ENCODE measurements around the gene SUMF1. TPM values are rescaled to one million over a fixed set of nuclear protein-coding genes. Genes with fewer than 3 reads are reported as not detected.

The SUMF1 gene
- total and polyA plus RNA-seq, 2 donors (not counting 1 experiment from before 2014, with no cell fraction given), result 10.3 to 21.2 TPM

DNA sequence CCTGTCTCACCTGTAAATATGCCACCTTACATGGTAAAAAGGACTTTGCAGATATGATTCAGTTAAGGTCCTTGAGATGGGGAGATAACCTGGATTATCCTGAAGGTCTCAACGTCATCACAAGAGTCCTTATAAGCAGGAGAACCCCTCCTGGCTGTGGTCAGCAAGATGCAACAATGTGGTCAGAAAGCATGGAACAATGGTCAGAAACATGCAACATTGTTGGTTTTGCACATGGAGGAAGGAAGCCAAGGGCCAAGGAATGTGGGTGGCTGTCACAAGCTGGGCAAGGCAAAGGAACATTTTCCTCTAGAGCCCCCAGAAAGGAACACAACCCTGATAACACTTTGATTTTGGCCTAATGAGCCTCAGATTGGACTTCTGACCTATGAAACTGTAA, 9.4 kb upstream of the SUMF1 start:
- H3K27ac ChIP-seq (ENCODE audit: low read length in 2 of 2), result no peak overlapping the region
- H3K36me3 ChIP-seq (replicated peaks in 1 of 2; ENCODE audit: control extremely low read depth in 1 of 2, control insufficient read depth in 1 of 2, extremely low read depth in 1 of 2, insufficient read depth in 2 of 2, low read length in 1 of 2), result no peaks in the 10 kb centered on the region
- ChIA-PET POLR2A (interaction anchor here (1.0 kb wide), 1 partner anchor 17 kb away, joined by 3 read pairs; the partner anchor contains the start of gene ITPR1), CTCF (interaction anchor here (1.2 kb wide), 1 partner anchor 17 kb away, joined by 3 read pairs; the partner anchor contains the start of gene ITPR1)
- no peak overlapping the region for H3K27ac Mint-ChIP-seq
- H3K4me3 ChIP-seq (ENCODE audit: control extremely low read depth in 1 of 5, extremely low read depth in 1 of 5, insufficient read depth in 1 of 5, low read depth in 2 of 5, low read length in 4 of 5), result no peak overlapping the region
- peaks cover 10% of the 10 kb centered on the region for H3K79me2 ChIP-seq (ENCODE audit: control insufficient read depth, insufficient read depth, low read length)
- ATAC-seq (ENCODE audit: low read depth), result no peak
- no peaks in the 10 kb centered on the region for H4K20me1 ChIP-seq (ENCODE audit: control insufficient read depth, insufficient read depth, low read length, poor library complexity, severe bottlenecking)
- peaks cover 18 to 21% of the 10 kb centered on the region in 2 donors for H3K4me1 ChIP-seq (ENCODE audit: control insufficient read depth in 2 of 2, insufficient read depth in 2 of 2, low read length in 2 of 2)
- 100% methylated on average over 1 of the region's 1 CpG for WGBS (ENCODE audit: insufficient coverage)
- no peak overlapping the region for H2AFZ ChIP-seq (ENCODE audit: insufficient read depth, low read depth, low read length, poor library complexity, severe bottlenecking)
- no peak overlapping the region for H3K4me3 Mint-ChIP-seq
- H3K9me3 ChIP-seq (ENCODE audit: control extremely low read depth in 1 of 3, control insufficient read depth in 2 of 3, insufficient read depth in 1 of 3, low read length in 2 of 3), result peaks cover 0 to 8% (median 5%) of the 10 kb centered on the region in 3 donors
- H3K9me3 Mint-ChIP-seq (ENCODE audit: insufficient read depth), result no peaks in the 10 kb centered on the region
- no peaks in the 10 kb centered on the region for H3K27me3 Mint-ChIP-seq
- H3K4me1 Mint-ChIP-seq, result peaks cover 14% of the 10 kb centered on the region
- H3K9ac ChIP-seq (ENCODE audit: low read length), result no peak overlapping the region
- no peaks in the 10 kb centered on the region for H3K27me3 ChIP-seq (replicated peaks in 1 of 4; ENCODE audit: control extremely low read depth in 1 of 4, control insufficient read depth in 3 of 4, insufficient read depth in 4 of 4, low read length in 3 of 4)
- H3K4me2 ChIP-seq (replicated peaks; ENCODE audit: low read depth, low read length, poor library complexity, severe bottlenecking), result no peak overlapping the region
- intact Hi-C loops (cut with micrococcal nuclease), result no loop called here
- TF ChIP-seq, protein P1, sequence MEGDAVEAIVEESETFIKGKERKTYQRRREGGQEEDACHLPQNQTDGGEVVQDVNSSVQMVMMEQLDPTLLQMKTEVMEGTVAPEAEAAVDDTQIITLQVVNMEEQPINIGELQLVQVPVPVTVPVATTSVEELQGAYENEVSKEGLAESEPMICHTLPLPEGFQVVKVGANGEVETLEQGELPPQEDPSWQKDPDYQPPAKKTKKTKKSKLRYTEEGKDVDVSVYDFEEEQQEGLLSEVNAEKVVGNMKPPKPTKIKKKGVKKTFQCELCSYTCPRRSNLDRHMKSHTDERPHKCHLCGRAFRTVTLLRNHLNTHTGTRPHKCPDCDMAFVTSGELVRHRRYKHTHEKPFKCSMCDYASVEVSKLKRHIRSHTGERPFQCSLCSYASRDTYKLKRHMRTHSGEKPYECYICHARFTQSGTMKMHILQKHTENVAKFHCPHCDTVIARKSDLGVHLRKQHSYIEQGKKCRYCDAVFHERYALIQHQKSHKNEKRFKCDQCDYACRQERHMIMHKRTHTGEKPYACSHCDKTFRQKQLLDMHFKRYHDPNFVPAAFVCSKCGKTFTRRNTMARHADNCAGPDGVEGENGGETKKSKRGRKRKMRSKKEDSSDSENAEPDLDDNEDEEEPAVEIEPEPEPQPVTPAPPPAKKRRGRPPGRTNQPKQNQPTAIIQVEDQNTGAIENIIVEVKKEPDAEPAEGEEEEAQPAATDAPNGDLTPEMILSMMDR (IDR thresholded peaks at IDR 0.05), result no peak
- TF ChIP-seq EZH2 (IDR thresholded peaks at IDR 0.05; ENCODE audit: borderline replicate concordance, insufficient read depth, low read depth, low read length, poor library complexity, severe bottlenecking), result no peak
- no peak for DNase-seq

DNA sequence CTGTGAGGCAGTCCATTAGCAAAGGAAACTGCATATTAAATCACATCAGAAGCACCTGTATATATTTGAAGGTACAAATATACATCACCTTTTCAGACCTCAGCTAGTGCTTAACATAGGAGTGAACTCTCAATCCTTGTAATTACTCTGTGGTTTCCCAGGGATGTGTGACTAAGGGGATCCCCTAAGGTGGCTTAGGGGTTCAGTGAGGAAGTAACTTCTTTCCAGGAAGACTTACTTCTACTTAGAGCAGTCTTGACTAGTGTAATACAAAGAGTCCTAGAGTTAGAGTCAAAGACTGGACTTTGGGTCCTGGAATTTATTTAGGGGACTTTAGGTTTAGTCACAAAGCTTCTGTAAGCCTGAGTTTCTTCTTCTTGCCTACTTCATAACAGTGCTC, 8.7 kb upstream of the SUMF1 start:
- peak overlapping the region; percentile 11 for H2AFZ ChIP-seq (ENCODE audit: insufficient read depth, low read depth, low read length, poor library complexity, severe bottlenecking)
- Mint-ChIP-seq H3K9me3 (ENCODE audit: insufficient read depth) (no peaks in the 10 kb centered on the region), H3K27me3 (no peaks in the 10 kb centered on the region), H3K4me3 (no peak overlapping the region), H3K4me1 (peaks cover 14% of the 10 kb centered on the region), H3K27ac (no peak overlapping the region)
- POLR2A ChIA-PET, result interaction anchor here (1.0 kb wide), 1 partner anchor 18 kb away, joined by 3 read pairs; the partner anchor contains the start of gene ITPR1
- H4K20me1 ChIP-seq (ENCODE audit: control insufficient read depth, insufficient read depth, low read length, poor library complexity, severe bottlenecking), result no peaks in the 10 kb centered on the region
- intact Hi-C loops (cut with micrococcal nuclease), result loop anchor here (2.0 kb wide), 1 partner anchor 17 kb away; the partner anchor contains the start of gene ITPR1
- DNase-seq, result no peak
- TF ChIP-seq, protein P1 (IDR thresholded peaks at IDR 0.05), result no peak
- no peak for TF ChIP-seq EZH2 (IDR thresholded peaks at IDR 0.05; ENCODE audit: borderline replicate concordance, insufficient read depth, low read depth, low read length, poor library complexity, severe bottlenecking)
- H3K9ac ChIP-seq (ENCODE audit: low read length), result no peak overlapping the region
- H3K36me3 ChIP-seq (replicated peaks in 1 of 2; ENCODE audit: control extremely low read depth in 1 of 2, control insufficient read depth in 1 of 2, extremely low read depth in 1 of 2, insufficient read depth in 2 of 2, low read length in 1 of 2), result no peaks in the 10 kb centered on the region
- peak overlapping the region in 1 of 2 donors; percentile 77 for H3K27ac ChIP-seq (ENCODE audit: low read length in 2 of 2)
- H3K4me2 ChIP-seq (replicated peaks; ENCODE audit: low read depth, low read length, poor library complexity, severe bottlenecking), result no peak overlapping the region
- H3K4me3 ChIP-seq (ENCODE audit: control extremely low read depth in 1 of 5, extremely low read depth in 1 of 5, insufficient read depth in 1 of 5, low read depth in 2 of 5, low read length in 4 of 5), result no peak overlapping the region
- peaks cover 14% of the 10 kb centered on the region for H3K79me2 ChIP-seq (ENCODE audit: control insufficient read depth, insufficient read depth, low read length)
- H3K9me3 ChIP-seq (ENCODE audit: control extremely low read depth in 1 of 3, control insufficient read depth in 2 of 3, insufficient read depth in 1 of 3, low read length in 2 of 3), result peaks cover 0 to 8% (median 5%) of the 10 kb centered on the region in 3 donors
- H3K4me1 ChIP-seq (ENCODE audit: control insufficient read depth in 2 of 2, insufficient read depth in 2 of 2, low read length in 2 of 2), result peaks cover 18 to 21% of the 10 kb centered on the region in 2 donors
- CTCF ChIA-PET, result interaction anchor here (1.2 kb wide), 1 partner anchor 18 kb away, joined by 3 read pairs; the partner anchor contains the start of gene ITPR1
- no peaks in the 10 kb centered on the region for H3K27me3 ChIP-seq (replicated peaks in 1 of 4; ENCODE audit: control extremely low read depth in 1 of 4, control insufficient read depth in 3 of 4, insufficient read depth in 4 of 4, low read length in 3 of 4)
- no peak for ATAC-seq (ENCODE audit: low read depth)
